Caco-2 (cell line): ENCODE measurements around the gene PRKAG2. TPM values are rescaled to one million over a fixed set of nuclear protein-coding genes. Genes with fewer than 3 reads are reported as not detected.

Source experiments
- BruUV-seq: library from RNA; stranded (reverse); fragments of 400-500 nt; replicated peaks from 2 replicates; lab custom pipeline; 2021; lab: Mats Ljungman, UMichigan
- CTCF ChIA-PET: fragments of 300-600 bp; sonication (Branson Sonifier 250); formaldehyde crosslinking; loops from one replicate; lab custom pipeline; 2022; ENCODE audit warnings: antibody characterized with exemption; lab: Charles Lee
- POLR2A ChIA-PET: fragments of 300-600 bp; sonication (Branson Sonifier 250); formaldehyde crosslinking; loops from one replicate; lab custom pipeline; 2022; ENCODE audit warnings: antibody characterized with exemption; lab: Charles Lee
- DNase-seq, 2 experiments: peaks; one replicate each; pipeline versions ENCODE4 v3.0.0 to v3.0.0-alpha.2; 2020 to 2022
- H3K27me3 ChIP-seq: replicated peaks from 2 replicates; pipeline ENCODE4 v1.6.0; 2011; ENCODE audit warnings: low read length; ENCODE audit not compliant: control insufficient read depth, insufficient read depth
- H3K36me3 ChIP-seq: 2 replicates; pipeline ENCODE4 v1.5.1; 2011; ENCODE audit warnings: low read length; ENCODE audit not compliant: control insufficient read depth, insufficient read depth
- H3K4me1 ChIP-seq: fragments of 250-450 bp; sonication (Bioruptor Pico); 2 replicates; pipeline ENCODE4 v1.5.1; 2020; ENCODE audit warnings: mild to moderate bottlenecking
- H3K4me3 ChIP-seq: 2 replicates; pipeline ENCODE4 v1.5.1; 2011; ENCODE audit warnings: low read depth, mild to moderate bottlenecking, control low read depth, low read length
- H3K9me3 ChIP-seq: fragments of 250-450 bp; sonication (Bioruptor Pico); 2 replicates; pipeline ENCODE4 v1.5.1; 2020; ENCODE audit warnings: mild to moderate bottlenecking, moderate library complexity
- H3K27ac Mint-ChIP-seq: one replicate; pipeline ENCODE4 v1.8.0; 2022; ENCODE audit warnings: mixed read lengths; ENCODE audit not compliant: unreplicated experiment
- H3K27me3 Mint-ChIP-seq: one replicate; pipeline ENCODE4 v1.8.0; 2022; ENCODE audit warnings: mixed read lengths; ENCODE audit not compliant: insufficient read depth, unreplicated experiment
- H3K36me3 Mint-ChIP-seq: one replicate; pipeline ENCODE4 v1.8.0; 2022; ENCODE audit warnings: mild to moderate bottlenecking, mixed read lengths; ENCODE audit not compliant: insufficient read depth, unreplicated experiment
- H3K4me1 Mint-ChIP-seq: one replicate; pipeline ENCODE4 v1.8.0; 2022; ENCODE audit warnings: low read depth, mixed read lengths; ENCODE audit not compliant: unreplicated experiment
- H3K4me3 Mint-ChIP-seq: one replicate; pipeline ENCODE4 v1.8.0; 2022; ENCODE audit warnings: mild to moderate bottlenecking, moderate library complexity, mixed read lengths; ENCODE audit not compliant: unreplicated experiment
- H3K9me3 Mint-ChIP-seq: one replicate; pipeline ENCODE4 v1.8.0; 2022; ENCODE audit warnings: mixed read lengths; ENCODE audit not compliant: unreplicated experiment
- intact Hi-C: fragments of 100-400 bp; cut with micrococcal nuclease; formaldehyde crosslinking; loops from one replicate; pipeline ENCODE4 v1.10.0; 2022; ENCODE audit not compliant: unreplicated experiment
- total RNA-seq: library from RNA; stranded (reverse); gene quantifications from 2 replicates; pipeline ENCODE4 v1.2.3, GENCODE V29; 2022
- TF ChIP-seq, protein P1 (sequence below), 2 experiments: fragments of 200-600 bp in 1 of 2; IDR thresholded peaks; 1 replicate in 1 of 2; 2 replicates in 1 of 2; pipeline versions ENCODE4 v1.5.1 to v1.8.0; 2011 to 2022; ENCODE audit warnings: antibody characterized with exemption in 1 of 2, control low read depth in 1 of 2, inconsistent platforms in 1 of 2, low read depth in 1 of 2, low read length in 1 of 2, mild to moderate bottlenecking in 1 of 2, moderate library complexity in 1 of 2; ENCODE audit not compliant: insufficient read depth in 1 of 2, severe bottlenecking in 1 of 2, unreplicated experiment in 1 of 2

PRKAG2 gene
- total RNA-seq, 1 experiment from 2014 or later = 15.9 TPM

DNA sequence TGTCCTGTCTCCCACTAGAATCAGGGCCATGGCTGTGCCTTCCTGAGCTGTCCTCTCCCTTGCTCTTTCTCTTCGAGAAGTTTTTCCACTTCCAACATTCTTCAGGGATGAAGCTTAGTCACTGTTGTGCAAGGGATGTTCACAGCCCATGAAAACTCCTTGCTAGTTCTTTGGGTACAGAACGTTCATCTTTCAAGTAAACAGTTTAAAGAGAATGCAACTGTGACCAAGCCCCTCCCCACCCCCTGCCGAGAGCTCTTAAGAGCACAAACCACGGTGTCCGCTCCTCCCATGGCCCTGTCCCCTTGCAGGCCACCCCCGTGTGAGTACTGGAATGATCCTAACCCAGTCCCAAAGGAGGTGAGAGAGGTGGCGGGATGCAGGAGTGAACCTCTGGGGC is 196.1 kb downstream of the PRKAG2 start:
- POLR2A ChIA-PET = no interaction called here

DNA sequence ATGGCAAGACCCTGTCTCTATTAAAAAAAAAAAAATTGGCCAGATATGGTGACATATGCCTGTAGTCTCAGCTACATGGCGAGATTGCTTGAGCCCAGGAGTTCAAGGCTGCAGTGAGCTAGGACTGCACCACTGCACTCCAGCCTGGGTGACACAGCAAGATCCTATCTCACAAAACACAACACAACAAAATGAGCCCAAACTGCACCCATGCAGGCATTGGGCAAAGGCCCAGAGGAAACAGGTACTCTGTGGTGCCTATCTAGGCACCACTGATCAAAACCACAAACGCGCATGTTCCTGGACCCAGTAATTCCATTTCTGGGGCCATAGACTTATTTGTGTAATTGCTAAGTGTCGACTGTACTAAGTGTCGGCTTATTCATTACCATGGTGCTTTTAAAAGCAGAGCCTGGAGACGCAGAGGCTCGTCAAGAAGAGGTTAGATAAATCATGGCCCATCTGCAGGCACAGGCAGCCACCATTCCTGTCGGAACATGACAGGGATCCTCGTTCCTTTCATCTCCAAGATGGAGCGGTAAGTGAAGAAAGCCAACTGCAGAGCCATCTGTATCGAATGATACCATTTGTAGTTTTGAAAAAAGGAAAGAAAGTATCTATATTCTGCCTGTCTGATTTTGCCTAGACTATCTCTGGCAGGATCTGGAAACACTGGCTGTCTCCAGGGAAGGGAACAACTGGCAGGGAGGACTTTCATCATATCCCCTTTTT is 196.9 kb downstream of the PRKAG2 start:
- TF ChIP-seq, protein P1, sequence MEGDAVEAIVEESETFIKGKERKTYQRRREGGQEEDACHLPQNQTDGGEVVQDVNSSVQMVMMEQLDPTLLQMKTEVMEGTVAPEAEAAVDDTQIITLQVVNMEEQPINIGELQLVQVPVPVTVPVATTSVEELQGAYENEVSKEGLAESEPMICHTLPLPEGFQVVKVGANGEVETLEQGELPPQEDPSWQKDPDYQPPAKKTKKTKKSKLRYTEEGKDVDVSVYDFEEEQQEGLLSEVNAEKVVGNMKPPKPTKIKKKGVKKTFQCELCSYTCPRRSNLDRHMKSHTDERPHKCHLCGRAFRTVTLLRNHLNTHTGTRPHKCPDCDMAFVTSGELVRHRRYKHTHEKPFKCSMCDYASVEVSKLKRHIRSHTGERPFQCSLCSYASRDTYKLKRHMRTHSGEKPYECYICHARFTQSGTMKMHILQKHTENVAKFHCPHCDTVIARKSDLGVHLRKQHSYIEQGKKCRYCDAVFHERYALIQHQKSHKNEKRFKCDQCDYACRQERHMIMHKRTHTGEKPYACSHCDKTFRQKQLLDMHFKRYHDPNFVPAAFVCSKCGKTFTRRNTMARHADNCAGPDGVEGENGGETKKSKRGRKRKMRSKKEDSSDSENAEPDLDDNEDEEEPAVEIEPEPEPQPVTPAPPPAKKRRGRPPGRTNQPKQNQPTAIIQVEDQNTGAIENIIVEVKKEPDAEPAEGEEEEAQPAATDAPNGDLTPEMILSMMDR (IDR thresholded peaks at IDR 0.05; ENCODE audit: insufficient read depth in 1 of 2, low read depth in 1 of 2, low read length in 1 of 2, severe bottlenecking in 1 of 2, unreplicated experiment in 1 of 2) = no peak
- H3K4me1 ChIP-seq = no peaks in the 10 kb centered on the region
- BruUV-seq = no TSS peak
- Mint-ChIP-seq H3K27ac (no peak overlapping the region), H3K4me1 (no peaks in the 10 kb centered on the region), H3K9me3 (no peaks in the 10 kb centered on the region), H3K36me3 (no peaks in the 10 kb centered on the region), H3K4me3 (no peak overlapping the region), H3K27me3 (no peaks in the 10 kb centered on the region)
- no peaks in the 10 kb centered on the region for H3K9me3 ChIP-seq
- H3K36me3 ChIP-seq = no peaks in the 10 kb centered on the region
- H3K27me3 ChIP-seq = no peaks in the 10 kb centered on the region
- H3K4me3 ChIP-seq = no peak overlapping the region
- CTCF ChIA-PET = no interaction called here
- intact Hi-C loops = no loop called here
- no peak for DNase-seq
- POLR2A ChIA-PET = no interaction called here

More for the DNA sequence above, 196.1 kb downstream of the PRKAG2 start:
- H3K4me1 ChIP-seq = no peaks in the 10 kb centered on the region
- no peak overlapping the region for H3K4me3 ChIP-seq
- Mint-ChIP-seq H3K27ac (no peak overlapping the region), H3K4me1 (no peaks in the 10 kb centered on the region), H3K36me3 (no peaks in the 10 kb centered on the region), H3K4me3 (no peak overlapping the region), H3K9me3 (no peaks in the 10 kb centered on the region), H3K27me3 (no peaks in the 10 kb centered on the region)
- no TSS peak for BruUV-seq
- H3K27me3 ChIP-seq = no peaks in the 10 kb centered on the region
- H3K36me3 ChIP-seq = no peaks in the 10 kb centered on the region
- H3K9me3 ChIP-seq = no peaks in the 10 kb centered on the region
- TF ChIP-seq, protein P1 (IDR thresholded peaks at IDR 0.05; ENCODE audit: insufficient read depth in 1 of 2, low read depth in 1 of 2, low read length in 1 of 2, severe bottlenecking in 1 of 2, unreplicated experiment in 1 of 2) = no peak
- CTCF ChIA-PET = no interaction called here
- no peak for DNase-seq
- intact Hi-C loops = no loop called here

GRCh38 chr7:151679071-151679708 is 197.7 kb downstream of the PRKAG2 start:
- ChIA-PET CTCF (no interaction called here), POLR2A (no interaction called here)
- DNase-seq = no peak
- no peaks in the 10 kb centered on the region for H3K27me3 ChIP-seq
- Mint-ChIP-seq H3K27ac (no peak overlapping the region), H3K4me3 (no peak overlapping the region), H3K9me3 (no peaks in the 10 kb centered on the region), H3K36me3 (no peaks in the 10 kb centered on the region), H3K4me1 (no peaks in the 10 kb centered on the region), H3K27me3 (no peaks in the 10 kb centered on the region)
- no peak overlapping the region for H3K4me3 ChIP-seq
- no peaks in the 10 kb centered on the region for H3K9me3 ChIP-seq
- TF ChIP-seq, protein P1 (IDR thresholded peaks at IDR 0.05; ENCODE audit: insufficient read depth in 1 of 2, low read depth in 1 of 2, low read length in 1 of 2, severe bottlenecking in 1 of 2, unreplicated experiment in 1 of 2) = no peak
- no peaks in the 10 kb centered on the region for H3K36me3 ChIP-seq
- H3K4me1 ChIP-seq = no peaks in the 10 kb centered on the region
- intact Hi-C loops = no loop called here
- no TSS peak for BruUV-seq
